ENCODE measurements around the gene APOBR. TPM values are rescaled to one million over a fixed set of nuclear protein-coding genes. Genes with fewer than 3 reads are reported as not detected.

APOBR gene
- total and polyA plus RNA-seq, 12 donors = 0.15 to 2.3 (median 0.56) TPM

GRCh38 chr16:28532940-28533647 is 38.7 kb downstream of the APOBR start:
- no peak for ATAC-seq
- H3K27me3 ChIP-seq = no peaks in the 10 kb centered on the region
- DNase-seq = no peak
- peaks cover 0 to 33% (median 0%) of the 10 kb centered on the region in 9 donors for H3K36me3 ChIP-seq
- WGBS, 2 donors = 88 to 93% methylated on average over 5 of the region's 5 CpGs
- no peak for TF ChIP-seq CTCF (IDR thresholded peaks at IDR 0.05)
- H3K9me3 ChIP-seq = peaks cover 0 to 5% (median 0%) of the 10 kb centered on the region in 11 donors
- H3K4me3 ChIP-seq = no peak overlapping the region
- intact Hi-C loops (cut with DNase I) = no loop called here
- peak overlapping the region in 8 of 10 donors; percentile 23 to 60 (median 39) for H3K27ac ChIP-seq
- H3K4me1 ChIP-seq = peaks cover 0 to 60% (median 21%) of the 10 kb centered on the region in 9 donors

GRCh38 chr16:28534542-28535373 is 40.3 kb downstream of the APOBR start:
- Histone ChIP-seq H3K27ac (peak overlapping the region in 2 of 10 donors; percentile 50 to 75), H3K27me3 (no peaks in the 10 kb centered on the region), H3K4me1 (peaks cover 3 to 71% (median 27%) of the 10 kb centered on the region in 9 donors), H3K36me3 (peaks cover 0 to 33% (median 0%) of the 10 kb centered on the region in 9 donors), H3K9me3 (peaks cover 0 to 5% (median 0%) of the 10 kb centered on the region in 11 donors), H3K4me3 (no peak overlapping the region)
- TF ChIP-seq CTCF (IDR thresholded peaks at IDR 0.05) = no peak
- 65 to 71% methylated on average over 5 of the region's 5 CpGs for WGBS, 2 donors
- DNase-seq (no peak), ATAC-seq (peak in 1 of 8 donors; percentile 25)
- intact Hi-C loops (cut with DNase I) = loop anchor here in 4 of 10 donors (5.0 kb wide), 3 partner anchors 37 to 83 kb away; partner anchors contain the start of genes APOBR (in 2 of the 4) and CLN3 (in 2 of the 4)

GRCh38 chr16:28537076-28537475 is 42.6 kb downstream of the APOBR start:
- intact Hi-C loops (cut with DNase I) = loop anchor here in 4 of 10 donors (5.0 kb wide), 3 partner anchors 40 to 80 kb away; partner anchors contain the start of genes APOBR (in 2 of the 4) and CLN3 (in 2 of the 4)
- H3K36me3 ChIP-seq = peaks cover 0 to 33% (median 0%) of the 10 kb centered on the region in 9 donors
- no peaks in the 10 kb centered on the region for H3K27me3 ChIP-seq
- WGBS, 2 donors = 85 to 88% methylated on average over 6 of the region's 6 CpGs
- H3K4me1 ChIP-seq = peaks cover 3 to 66% (median 27%) of the 10 kb centered on the region in 9 donors
- DNase-seq (no peak), ATAC-seq (no peak)
- no peak for TF ChIP-seq CTCF (IDR thresholded peaks at IDR 0.05)
- H3K27ac ChIP-seq = peak overlapping the region in 3 of 10 donors; percentile 13 to 96 (median 90)
- peak overlapping the region in 9 of 10 donors; percentile 39 to 67 (median 55) for H3K4me3 ChIP-seq
- peaks cover 0 to 5% (median 0%) of the 10 kb centered on the region in 11 donors for H3K9me3 ChIP-seq
